Panc1 (cell line): ENCODE results near the gene DNASE1. TPM values are rescaled to one million over a fixed set of nuclear protein-coding genes. Genes with fewer than 3 reads are reported as not detected.

Experiments
- ATAC-seq: fragments of 200-7000 bp; cut with Tn5 transposase; 2 replicates; pipeline ENCODE4 v1.9.1; 2020; ENCODE audit warnings: mild to moderate bottlenecking, moderate library complexity
- BruUV-seq: library from RNA; stranded (reverse); fragments of 400-500 nt; replicated peaks from 2 replicates; lab custom pipeline; 2021; lab: Mats Ljungman, UMichigan
- CTCF ChIA-PET: fragments of 300-600 bp; sonication (Branson Sonifier 250); formaldehyde crosslinking; loops from one replicate; lab custom pipeline; 2022; ENCODE audit warnings: antibody characterized with exemption; lab: Charles Lee
- POLR2A ChIA-PET: fragments of 300-600 bp; sonication (Branson Sonifier 250); formaldehyde crosslinking; loops from one replicate; lab custom pipeline; 2022; ENCODE audit warnings: antibody characterized with exemption; lab: Charles Lee
- DNase-seq: peaks from one replicate; pipeline ENCODE4 v3.0.0-alpha.2; 2010; ENCODE audit warnings: low read depth, low spot score
- H3K27ac ChIP-seq: 2 replicates; pipeline ENCODE4 v1.5.1; 2011; ENCODE audit warnings: mild to moderate bottlenecking, low read length, inconsistent platforms
- H3K27me3 ChIP-seq: fragments of 200-500 bp; sonication (Bioruptor generic); 2 replicates; pipeline ENCODE4 v1.6.0; 2014; ENCODE audit warnings: low read length, inconsistent platforms; ENCODE audit not compliant: control insufficient read depth, insufficient read depth
- H3K36me3 ChIP-seq: fragments of 200-500 bp; sonication (Bioruptor generic); 2 replicates; pipeline ENCODE4 v1.5.1; 2014; ENCODE audit warnings: inconsistent platforms, mild to moderate bottlenecking, low read length, moderate library complexity; ENCODE audit not compliant: control insufficient read depth, insufficient read depth
- H3K4me1 ChIP-seq: 2 replicates; pipeline ENCODE4 v1.5.1; 2011; ENCODE audit warnings: inconsistent platforms, mild to moderate bottlenecking, low read length, moderate library complexity; ENCODE audit not compliant: control insufficient read depth, insufficient read depth
- H3K4me3 ChIP-seq, 2 experiments: 2 replicates each; pipeline ENCODE4 v1.5.1; 2011 to 2012; ENCODE audit warnings: low read depth in 2 of 2, low read length in 2 of 2, mild to moderate bottlenecking in 2 of 2, inconsistent platforms in 1 of 2, moderate library complexity in 1 of 2
- H3K9me3 ChIP-seq: fragments of 200-500 bp; sonication (Bioruptor generic); 2 replicates; pipeline ENCODE4 v1.5.1; 2014; ENCODE audit warnings: low read depth, mild to moderate bottlenecking, inconsistent platforms, low read length, moderate library complexity; ENCODE audit not compliant: control insufficient read depth, insufficient read depth
- CTCF ChIP-seq: fragments of 450-650 bp; IDR thresholded peaks from 2 replicates; pipeline ENCODE4 v1.5.1; 2017; ENCODE audit warnings: mild to moderate bottlenecking
- POLR2AphosphoS5 ChIP-seq: IDR thresholded peaks from 2 replicates; pipeline ENCODE4 v1.6.1; 2012; ENCODE audit warnings: mild to moderate bottlenecking, low read depth, low read length, moderate library complexity
- REST ChIP-seq, 2 experiments: IDR thresholded peaks; 2 replicates each; pipeline ENCODE4 v1.6.1; 2011 to 2012; ENCODE audit warnings: low read depth in 2 of 2, control low read depth in 1 of 2, low read length in 1 of 2, mild to moderate bottlenecking in 1 of 2, moderate library complexity in 1 of 2; ENCODE audit not compliant: insufficient read depth in 1 of 2
- SIN3A ChIP-seq: IDR thresholded peaks from 2 replicates; pipeline ENCODE4 v1.6.1; 2012; ENCODE audit warnings: low read depth, mild to moderate bottlenecking, low read length, moderate library complexity, borderline replicate concordance; ENCODE audit not compliant: insufficient read depth
- TCF7L2 ChIP-seq: IDR thresholded peaks from 2 replicates; pipeline ENCODE4 v1.6.1; 2011; ENCODE audit warnings: mild to moderate bottlenecking, low read depth, low read length, inconsistent platforms
- in situ Hi-C: cut with HindIII; loops from 2 replicates; pipeline ENCODE4 v1.10.0; 2016; ENCODE audit warnings: low sequenced_read_pairs, low pct_unique_long_range_greater_than_20kb
- intact Hi-C: fragments of 100-400 bp; cut with micrococcal nuclease; formaldehyde crosslinking; loops from one replicate; pipeline ENCODE4 v1.10.0; 2022; ENCODE audit not compliant: unreplicated experiment
- total RNA-seq: library from RNA; stranded (reverse); gene quantifications from one replicate; pipeline ENCODE4 v1.2.1, GENCODE V29; 2021; ENCODE audit not compliant: unreplicated experiment

DNASE1 gene
- total RNA-seq, 1 experiment from 2014 or later = 21.1 TPM

- in situ Hi-C loops = no loop called here
- Histone ChIP-seq H3K36me3 (no peaks in the 10 kb centered on the region), H3K4me1 (peaks cover 24% of the 10 kb centered on the region), H3K27ac (peak overlapping the region; percentile 62), H3K4me3 (no peak overlapping the region), H3K9me3 (no peaks in the 10 kb centered on the region), H3K27me3 (no peaks in the 10 kb centered on the region)
- BruUV-seq = no TSS peak
- no peak for TF ChIP-seq CTCF
- no peak for TF ChIP-seq POLR2AphosphoS5
- TF ChIP-seq TCF7L2 = no peak
- no peak for TF ChIP-seq SIN3A
- TF ChIP-seq REST (IDR thresholded peaks at IDR 0.05; ENCODE audit: insufficient read depth in 1 of 2, low read depth in 2 of 2, low read length in 1 of 2) = no peak
- ChIA-PET POLR2A (no interaction called here), CTCF (interaction anchor here (0.6 kb wide), 1 partner anchor 461 kb away, joined by 3 read pairs; no protein-coding TSS in a partner anchor)
- DNase-seq = no peak
- no peak for ATAC-seq
- intact Hi-C loops = no loop called here
Observed at GRCh38 chr16:3645108-3645503, 9.4 kb upstream of the DNASE1 start.

- intact Hi-C loops (no loop called here), in situ Hi-C loops (no loop called here)
- peaks cover 24% of the 10 kb centered on the region for H3K4me1 ChIP-seq
- H3K27me3 ChIP-seq = no peaks in the 10 kb centered on the region
- H3K9me3 ChIP-seq = no peaks in the 10 kb centered on the region
- peak overlapping the region; percentile 62 for H3K27ac ChIP-seq
- no peak for DNase-seq
- H3K4me3 ChIP-seq = no peak overlapping the region
- ChIA-PET POLR2A (no interaction called here), CTCF (no interaction called here)
- no TSS peak for BruUV-seq
- H3K36me3 ChIP-seq = peaks cover 2% of the 10 kb centered on the region; the same call in 1 of the 2 replicates
- TF ChIP-seq CTCF (no peak), REST (IDR thresholded peaks at IDR 0.05; ENCODE audit: insufficient read depth in 1 of 2, low read depth in 2 of 2, low read length in 1 of 2) (no peak), SIN3A (no peak), TCF7L2 (no peak), POLR2AphosphoS5 (no peak)
- ATAC-seq = peak; percentile 72
Observed at GRCh38 chr16:3645504-3646347, 8.8 kb upstream of the DNASE1 start.
